Keratinocyte (primary cell): ENCODE data around the gene TRIM9. TPM values are rescaled to one million over a fixed set of nuclear protein-coding genes. Genes with fewer than 3 reads are reported as not detected.

Experiments used
- DNase-seq: peaks from one replicate; pipeline ENCODE4 v3.0.0-alpha.2; 2011; ENCODE audit warnings: low read depth, missing footprints, low spot score
- FAIRE-seq: peaks from 2 replicates; lab custom pipeline; 2011; peaks lifted over from hg19 to GRCh38; lab: Jason Lieb, UNC
- H2AFZ ChIP-seq: 2 replicates; pipeline ENCODE4 v1.6.0; 2012; ENCODE audit warnings: low read length, control low read depth, inconsistent platforms; ENCODE audit not compliant: control insufficient read depth
- H3K27ac ChIP-seq: 2 replicates; pipeline ENCODE4 v1.5.1; 2011; ENCODE audit warnings: low read length; ENCODE audit not compliant: control insufficient read depth, insufficient read depth
- H3K27me3 ChIP-seq: 3 replicates; pipeline ENCODE4 v1.6.0; 2011; ENCODE audit warnings: low read length; ENCODE audit not compliant: control insufficient read depth, insufficient read depth; ENCODE audit errors: extremely low read depth
- H3K36me3 ChIP-seq, 2 experiments: 2 replicates in 1 of 2; 3 replicates in 1 of 2; pipeline ENCODE4 v1.5.1; 2011; ENCODE audit warnings: low read length in 2 of 2, mild to moderate bottlenecking in 1 of 2; ENCODE audit not compliant: control insufficient read depth in 2 of 2, insufficient read depth in 2 of 2; ENCODE audit errors: extremely low read depth in 1 of 2
- H3K4me1 ChIP-seq: 3 replicates; pipeline ENCODE4 v1.5.1; 2011; ENCODE audit warnings: low read length; ENCODE audit not compliant: control insufficient read depth, insufficient read depth; ENCODE audit errors: extremely low read depth
- H3K4me2 ChIP-seq: 3 replicates; pipeline ENCODE4 v1.6.0; 2011; ENCODE audit warnings: low read depth, low read length; ENCODE audit not compliant: control insufficient read depth, insufficient read depth; ENCODE audit errors: extremely low read depth
- H3K4me3 ChIP-seq, 3 experiments: fragments of 200-600 bp in 1 of 3; sonication (generic) in 1 of 3; 2 replicates in 2 of 3; 3 replicates in 1 of 3; pipeline ENCODE4 v1.5.1; 2011 to 2016; ENCODE audit warnings: low read length in 3 of 3, mild to moderate bottlenecking in 3 of 3, control low read depth in 2 of 3, inconsistent platforms in 1 of 3, low read depth in 1 of 3, mixed read lengths in 1 of 3, mixed run types in 1 of 3, moderate library complexity in 1 of 3; ENCODE audit not compliant: control insufficient read depth in 2 of 3, insufficient read depth in 2 of 3; ENCODE audit errors: extremely low read depth in 1 of 3
- H3K79me2 ChIP-seq: 2 replicates; pipeline ENCODE4 v1.6.0; 2012; ENCODE audit warnings: low read length; ENCODE audit not compliant: control insufficient read depth, insufficient read depth
- H3K9ac ChIP-seq: 3 replicates; pipeline ENCODE4 v1.6.0; 2011; ENCODE audit warnings: low read length; ENCODE audit not compliant: control insufficient read depth, insufficient read depth; ENCODE audit errors: extremely low read depth
- H3K9me1 ChIP-seq: 3 replicates; pipeline ENCODE4 v1.6.0; 2011; ENCODE audit warnings: low read length; ENCODE audit not compliant: control insufficient read depth, insufficient read depth; ENCODE audit errors: extremely low read depth
- H3K9me3 ChIP-seq: 2 replicates; pipeline ENCODE4 v1.5.1; 2012; ENCODE audit warnings: low read depth, low read length; ENCODE audit not compliant: control insufficient read depth
- H4K20me1 ChIP-seq: 3 replicates; pipeline ENCODE4 v1.6.0; 2011; ENCODE audit warnings: low read length; ENCODE audit not compliant: control insufficient read depth, insufficient read depth; ENCODE audit errors: extremely low read depth
- EZH2 ChIP-seq: IDR thresholded peaks from one replicate; pipeline ENCODE4 v1.6.1; 2012; ENCODE audit warnings: inconsistent platforms, mild to moderate bottlenecking, low read length, moderate library complexity
- dilution Hi-C: fragments of 300-500 bp; cut with MboI; formaldehyde crosslinking; loops from one replicate; pipeline ENCODE4 v1.7.0; 2020; ENCODE audit warnings: low sequenced_read_pairs; ENCODE audit not compliant: extremely low pct_ligation_motif_present
- polyA plus RNA-seq, 5 experiments: library from polyadenylated mRNA; depleted of rRNA in 3 of 5; stranded (reverse) in 3 of 5; stranded (forward) in 1 of 5; unstranded in 1 of 5; fragments of >200 nt; gene quantifications; 1 replicate in 1 of 5; 2 replicates in 3 of 5; 3 replicates in 1 of 5; pipeline versions ENCODE4 v1.2.1 to v1.2.3, GENCODE V29; 2011 to 2012; ENCODE audit warnings: missing spikeins in 2 of 5, low read depth in 1 of 5, low replicate concordance in 1 of 5
- TF ChIP-seq, protein P1 (sequence below), 3 experiments: IDR thresholded peaks in 1 of 3; conservative IDR thresholded peaks in 1 of 3; optimal IDR thresholded peaks in 1 of 3; 2 replicates in 2 of 3; 3 replicates in 1 of 3; pipeline versions ENCODE3 to v1.5.1; 2011; ENCODE audit warnings: low read length in 3 of 3, mild to moderate bottlenecking in 3 of 3, moderate library complexity in 2 of 3, control low read depth in 1 of 3, inconsistent platforms in 1 of 3; ENCODE audit not compliant: insufficient read depth in 2 of 3; ENCODE audit errors: extremely low read depth in 1 of 3

The TRIM9 gene
- polyA plus RNA-seq, 1 donor (not counting 4 experiments of a cell fraction or from before 2014, with no cell fraction given): 0.04 TPM

DNA sequence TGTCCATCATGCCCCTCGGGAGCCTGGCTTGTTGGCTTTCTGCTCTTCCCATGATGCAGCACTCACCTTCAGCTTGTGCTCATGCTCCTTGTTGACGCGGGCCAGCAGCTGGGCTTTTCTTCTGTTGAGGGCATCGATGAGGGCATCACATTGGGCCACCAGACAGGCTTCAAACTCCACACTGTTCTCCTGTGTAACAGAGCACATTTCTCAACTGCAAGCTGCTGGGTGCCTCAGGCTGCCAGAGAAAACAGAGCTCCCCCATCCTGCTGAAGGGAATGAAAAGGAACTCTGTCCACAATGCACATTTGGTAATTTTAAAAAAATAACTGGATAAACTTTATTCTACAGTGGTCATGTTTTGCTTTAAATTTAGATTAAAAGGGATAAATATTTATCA lies 72.1 kb downstream of the TRIM9 start:
- Histone ChIP-seq H3K9me1 (no peaks in the 10 kb centered on the region), H3K27me3 (no peaks in the 10 kb centered on the region), H3K4me3 (no peak overlapping the region), H3K27ac (no peak overlapping the region), H3K4me2 (no peak overlapping the region), H3K79me2 (no peaks in the 10 kb centered on the region), H3K9ac (no peak overlapping the region), H2AFZ (no peak overlapping the region), H3K9me3 (no peaks in the 10 kb centered on the region), H4K20me1 (no peaks in the 10 kb centered on the region), H3K36me3 (no peaks in the 10 kb centered on the region), H3K4me1 (no peaks in the 10 kb centered on the region)
- no peak for FAIRE-seq
- TF ChIP-seq, protein P1, sequence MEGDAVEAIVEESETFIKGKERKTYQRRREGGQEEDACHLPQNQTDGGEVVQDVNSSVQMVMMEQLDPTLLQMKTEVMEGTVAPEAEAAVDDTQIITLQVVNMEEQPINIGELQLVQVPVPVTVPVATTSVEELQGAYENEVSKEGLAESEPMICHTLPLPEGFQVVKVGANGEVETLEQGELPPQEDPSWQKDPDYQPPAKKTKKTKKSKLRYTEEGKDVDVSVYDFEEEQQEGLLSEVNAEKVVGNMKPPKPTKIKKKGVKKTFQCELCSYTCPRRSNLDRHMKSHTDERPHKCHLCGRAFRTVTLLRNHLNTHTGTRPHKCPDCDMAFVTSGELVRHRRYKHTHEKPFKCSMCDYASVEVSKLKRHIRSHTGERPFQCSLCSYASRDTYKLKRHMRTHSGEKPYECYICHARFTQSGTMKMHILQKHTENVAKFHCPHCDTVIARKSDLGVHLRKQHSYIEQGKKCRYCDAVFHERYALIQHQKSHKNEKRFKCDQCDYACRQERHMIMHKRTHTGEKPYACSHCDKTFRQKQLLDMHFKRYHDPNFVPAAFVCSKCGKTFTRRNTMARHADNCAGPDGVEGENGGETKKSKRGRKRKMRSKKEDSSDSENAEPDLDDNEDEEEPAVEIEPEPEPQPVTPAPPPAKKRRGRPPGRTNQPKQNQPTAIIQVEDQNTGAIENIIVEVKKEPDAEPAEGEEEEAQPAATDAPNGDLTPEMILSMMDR (optimal IDR thresholded peaks at IDR 0.05 in 1 of 3, IDR thresholded peaks at IDR 0.05 in 1 of 3, conservative IDR thresholded peaks at IDR 0.05 in 1 of 3; ENCODE audit: extremely low read depth in 1 of 3, insufficient read depth in 2 of 3, low read length in 3 of 3): no peak
- no peak for TF ChIP-seq EZH2
- DNase-seq: no peak
- dilution Hi-C loops: no loop called here

DNA sequence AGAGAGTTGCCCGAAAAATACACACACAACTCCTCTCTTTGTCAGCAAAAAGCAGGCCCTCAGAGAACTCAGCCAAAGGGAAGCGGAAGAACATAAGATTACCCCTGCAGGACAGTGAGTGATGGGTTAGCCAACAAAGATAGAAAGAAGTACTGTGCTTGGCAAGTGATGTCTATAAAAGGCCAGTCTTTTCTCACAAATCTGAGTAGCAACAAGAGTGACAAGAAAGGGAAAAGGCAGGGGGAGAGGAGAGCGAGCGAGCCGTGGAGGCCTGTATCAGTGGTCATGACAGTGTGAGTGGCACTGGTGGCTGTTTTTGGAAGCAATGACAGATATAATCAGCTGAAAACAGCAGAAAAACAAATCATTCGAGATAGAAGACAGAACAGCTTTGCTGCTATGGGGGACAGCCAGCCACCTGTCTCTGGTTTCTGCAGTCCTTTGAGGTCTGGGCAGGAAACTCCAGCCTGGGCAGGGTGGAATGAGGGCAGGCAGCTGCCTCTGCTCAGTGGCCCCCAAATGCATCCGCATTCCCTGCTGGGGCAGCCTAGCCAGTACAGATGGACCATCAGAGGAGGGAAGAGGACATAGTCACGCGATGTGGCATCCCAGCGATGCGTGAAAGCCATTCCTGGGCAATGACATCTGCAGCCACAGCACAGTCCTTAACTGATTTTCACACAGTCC lies 74.7 kb downstream of the TRIM9 start:
- dilution Hi-C loops: no loop called here
- H3K4me2 ChIP-seq: no peak overlapping the region
- no peaks in the 10 kb centered on the region for H3K79me2 ChIP-seq
- TF ChIP-seq, protein P1 (optimal IDR thresholded peaks at IDR 0.05 in 1 of 3, IDR thresholded peaks at IDR 0.05 in 1 of 3, conservative IDR thresholded peaks at IDR 0.05 in 1 of 3; ENCODE audit: extremely low read depth in 1 of 3, insufficient read depth in 2 of 3, low read length in 3 of 3): no peak
- no peak for TF ChIP-seq EZH2
- FAIRE-seq: no peak
- no peaks in the 10 kb centered on the region for H4K20me1 ChIP-seq
- H3K4me1 ChIP-seq: no peaks in the 10 kb centered on the region
- no peaks in the 10 kb centered on the region for H3K27me3 ChIP-seq
- no peak overlapping the region for H3K27ac ChIP-seq
- no peaks in the 10 kb centered on the region for H3K36me3 ChIP-seq
- H3K9ac ChIP-seq: no peak overlapping the region
- DNase-seq: no peak
- H3K9me3 ChIP-seq: no peaks in the 10 kb centered on the region
- no peak overlapping the region for H3K4me3 ChIP-seq
- no peak overlapping the region for H2AFZ ChIP-seq
- H3K9me1 ChIP-seq: no peaks in the 10 kb centered on the region
